H1 (cell line): ENCODE results near the gene CTNND2. TPM values are rescaled to one million over a fixed set of nuclear protein-coding genes. Genes with fewer than 3 reads are reported as not detected.

Experiments
- CTCF ChIA-PET: fragments of 300-600 bp; sonication (Branson Sonifier 250); formaldehyde crosslinking; loops from one replicate; lab custom pipeline; 2021; ENCODE audit not compliant: partially characterized antibody; lab: Charles Lee
- POLR2A ChIA-PET: fragments of 300-600 bp; sonication (Branson Sonifier 250); formaldehyde crosslinking; loops from one replicate; lab custom pipeline; 2021; ENCODE audit warnings: inconsistent platforms; ENCODE audit not compliant: partially characterized antibody; lab: Charles Lee
- DNase-seq, 2 experiments: peaks; one replicate each; pipeline versions ENCODE4 v3.0.0 to v3.0.0-alpha.2; 2010 to 2022; ENCODE audit warnings: low spot score in 2 of 2, low read depth in 1 of 2, mixed read lengths in 1 of 2
- FAIRE-seq: peaks from 2 replicates; lab custom pipeline; 2011; peaks lifted over from hg19 to GRCh38; lab: Jason Lieb, UNC
- H2AFZ ChIP-seq: 2 replicates; pipeline ENCODE4 v1.8.1; 2012; ENCODE audit warnings: low read length, inconsistent platforms
- H2AK5ac ChIP-seq: 2 replicates; pipeline ENCODE4 v1.6.1; 2013; ENCODE audit warnings: low read depth, low read length
- H2BK120ac ChIP-seq: replicated peaks from 2 replicates; pipeline ENCODE3; 2013; ENCODE audit warnings: low read depth, low read length, inconsistent platforms
- H2BK12ac ChIP-seq: 2 replicates; pipeline ENCODE4 v1.6.1; 2013; ENCODE audit warnings: low read depth, low read length
- H2BK15ac ChIP-seq: 2 replicates; pipeline ENCODE4 v1.6.1; 2013; ENCODE audit warnings: low read length
- H2BK20ac ChIP-seq: 2 replicates; pipeline ENCODE4 v1.6.1; 2013; ENCODE audit warnings: low read length
- H2BK5ac ChIP-seq: 2 replicates; pipeline ENCODE4 v1.6.1; 2013; ENCODE audit warnings: low read depth, low read length
- H3K14ac ChIP-seq: 2 replicates; pipeline ENCODE4 v1.6.1; 2013; ENCODE audit warnings: inconsistent platforms; ENCODE audit not compliant: insufficient read length
- H3K18ac ChIP-seq: 2 replicates; pipeline ENCODE4 v1.6.1; 2013; ENCODE audit warnings: low read length; ENCODE audit errors: extremely low read depth
- H3K23ac ChIP-seq: 2 replicates; pipeline ENCODE4 v1.6.1; 2013; ENCODE audit warnings: inconsistent platforms; ENCODE audit not compliant: insufficient read length
- H3K23me2 ChIP-seq: 2 replicates; pipeline ENCODE4 v1.6.1; 2013; ENCODE audit warnings: low read depth, low read length
- H3K27ac ChIP-seq: 2 replicates; pipeline ENCODE4 v1.6.1; 2011; ENCODE audit warnings: low read depth, low read length, inconsistent platforms
- H3K27me3 ChIP-seq, 4 experiments: replicated peaks in 1 of 4; 1 replicate in 1 of 4; 2 replicates in 3 of 4; pipeline versions ENCODE4 v1.6.1 to v1.8.1; 2011 to 2013; ENCODE audit warnings: low read length in 3 of 4, mild to moderate bottlenecking in 3 of 4, inconsistent platforms in 2 of 4, mixed read lengths in 2 of 4, moderate library complexity in 1 of 4; ENCODE audit not compliant: control insufficient read depth in 3 of 4, insufficient read depth in 3 of 4; ENCODE audit errors: extremely low read depth in 1 of 4
- H3K36me3 ChIP-seq, 4 experiments: 2 replicates each; pipeline versions ENCODE4 v1.6.1 to v1.8.1; 2011 to 2013; ENCODE audit warnings: mild to moderate bottlenecking in 4 of 4, low read length in 3 of 4, moderate library complexity in 2 of 4, control low read depth in 1 of 4, inconsistent platforms in 1 of 4; ENCODE audit not compliant: insufficient read depth in 4 of 4, control insufficient read depth in 2 of 4
- H3K4ac ChIP-seq: replicated peaks from 2 replicates; pipeline ENCODE3; 2013; ENCODE audit warnings: low read length, low read depth, mixed read lengths, inconsistent platforms; ENCODE audit not compliant: insufficient read length
- H3K4me1 ChIP-seq, 4 experiments: replicated peaks in 1 of 4; 1 replicate in 1 of 4; 2 replicates in 3 of 4; pipeline versions ENCODE4 v1.6.1 to v1.8.1; 2011 to 2013; ENCODE audit warnings: low read length in 3 of 4, inconsistent platforms in 2 of 4, mixed read lengths in 1 of 4; ENCODE audit not compliant: insufficient read depth in 4 of 4, control insufficient read depth in 3 of 4
- H3K4me2 ChIP-seq, 2 experiments: 2 replicates each; pipeline versions ENCODE4 v1.6.1 to v1.8.1; 2011 to 2013; ENCODE audit warnings: low read depth in 2 of 2, low read length in 2 of 2, control low read depth in 1 of 2, inconsistent platforms in 1 of 2, mild to moderate bottlenecking in 1 of 2; ENCODE audit not compliant: insufficient read depth in 1 of 2
- H3K4me3 ChIP-seq, 4 experiments: fragments of 200-600, 300-600 bp in 1 of 4; sonication (generic), shearing (Covaris generic), sonication (Bioruptor Twin) in 1 of 4; 2 replicates each; pipeline versions ENCODE4 v1.5.1 to v1.8.1; 2011 to 2016; ENCODE audit warnings: low read length in 4 of 4, low read depth in 3 of 4, control low read depth in 2 of 4, inconsistent platforms in 2 of 4, mild to moderate bottlenecking in 2 of 4, mixed read lengths in 1 of 4, moderate library complexity in 1 of 4; ENCODE audit not compliant: insufficient read depth in 2 of 4; ENCODE audit errors: extremely low read depth in 1 of 4
- H3K56ac ChIP-seq: replicated peaks from 2 replicates; pipeline ENCODE3; 2013; ENCODE audit warnings: low read depth, mild to moderate bottlenecking, mixed read lengths, low read length, inconsistent platforms; ENCODE audit not compliant: insufficient read length
- H3K79me1 ChIP-seq: 2 replicates; pipeline ENCODE4 v1.6.1; 2013; ENCODE audit warnings: low read depth, low read length, control low read depth
- H3K79me2 ChIP-seq, 2 experiments: 2 replicates each; pipeline versions ENCODE4 v1.6.1 to v1.8.1; 2012 to 2013; ENCODE audit warnings: low read length in 2 of 2, mild to moderate bottlenecking in 2 of 2, inconsistent platforms in 1 of 2; ENCODE audit not compliant: insufficient read depth in 2 of 2, control insufficient read depth in 1 of 2
- H3K9ac ChIP-seq, 4 experiments: replicated peaks in 1 of 4; 1 replicate in 1 of 4; 2 replicates in 3 of 4; pipeline versions ENCODE4 v1.6.1 to v1.8.1; 2011 to 2013; ENCODE audit warnings: low read depth in 3 of 4, low read length in 3 of 4, control low read depth in 2 of 4, mild to moderate bottlenecking in 2 of 4, moderate library complexity in 2 of 4, inconsistent platforms in 1 of 4; ENCODE audit errors: extremely low read depth in 1 of 4
- H3K9me3 ChIP-seq, 2 experiments: 2 replicates each; pipeline versions ENCODE4 v1.6.1 to v1.8.1; 2012 to 2013; ENCODE audit warnings: mild to moderate bottlenecking in 2 of 2, moderate library complexity in 2 of 2, control low read depth in 1 of 2, inconsistent platforms in 1 of 2, low read depth in 1 of 2, low read length in 1 of 2, mixed read lengths in 1 of 2; ENCODE audit not compliant: insufficient read depth in 2 of 2
- H4K20me1 ChIP-seq, 2 experiments: replicated peaks in 1 of 2; 2 replicates each; pipeline versions ENCODE3 to v1.8.1; 2011 to 2013; ENCODE audit warnings: inconsistent platforms in 2 of 2, low read length in 2 of 2, mild to moderate bottlenecking in 1 of 2; ENCODE audit not compliant: insufficient read depth in 2 of 2, control insufficient read depth in 1 of 2
- H4K5ac ChIP-seq: 2 replicates; pipeline ENCODE4 v1.6.1; 2013; ENCODE audit warnings: low read length, low read depth, mixed read lengths, inconsistent platforms; ENCODE audit not compliant: insufficient read length
- H4K8ac ChIP-seq: 2 replicates; pipeline ENCODE4 v1.8.0; 2013; ENCODE audit warnings: mild to moderate bottlenecking, moderate library complexity, low read length, inconsistent platforms; ENCODE audit not compliant: insufficient read depth; ENCODE audit errors: extremely low read depth
- H4K91ac ChIP-seq: replicated peaks from 2 replicates; pipeline ENCODE3; 2013; ENCODE audit warnings: low read length, mixed read lengths, inconsistent platforms; ENCODE audit not compliant: insufficient read length
- TAF1 ChIP-seq: IDR thresholded peaks from 2 replicates; pipeline ENCODE4 v1.6.1; 2011; ENCODE audit warnings: mild to moderate bottlenecking, low read depth, low read length
- WGBS, 2 experiments: shearing (Covaris generic) in 1 of 2; methylation state at CpG; one replicate each; pipeline versions ENCODE4 v1.1.6 to v1.1.7; 2013 to 2015; ENCODE audit warnings: low lambda C conversion rate in 2 of 2, mixed read lengths in 2 of 2, inconsistent platforms in 1 of 2, low coverage in 1 of 2, missing lambda C conversion rate in 1 of 2; ENCODE audit not compliant: insufficient replicate concordance in 2 of 2, insufficient coverage in 1 of 2, insufficient read length in 1 of 2; ENCODE audit errors: extremely low coverage in 1 of 2, missing lambda C conversion rate in 1 of 2; 5-methylcytosine and 5-hydroxymethylcytosine counted together
- polyA plus RNA-seq, 7 experiments: library from polyadenylated mRNA; depleted of rRNA in 3 of 7; stranded (reverse) in 5 of 7; unstranded in 2 of 7; fragments of >200 nt in 5 of 7; fragments of 200-250 nt in 2 of 7; gene quantifications; 1 replicate in 5 of 7; 2 replicates in 1 of 7; 4 replicates in 1 of 7; pipeline versions ENCODE4 v1.2.1 to v1.2.3, GENCODE V29; 2011 to 2013; ENCODE audit warnings: missing spikeins in 2 of 7, mixed read lengths in 2 of 7
- total RNA-seq: library from RNA; stranded (reverse); fragmentation: NEBNext Ultra II Directional; extraction: Animal tissue kit (Norgen Biotek cat#: 25700); gene quantifications from 2 replicates; pipeline ENCODE4 v1.2.1, GENCODE V29; 2021

CTNND2 gene
- total and polyA plus RNA-seq, 2 of the 8 experiments (the other 6 are each of a cell fraction or from before 2014, with no cell fraction given) = 7.4 to 14.2 TPM

DNA sequence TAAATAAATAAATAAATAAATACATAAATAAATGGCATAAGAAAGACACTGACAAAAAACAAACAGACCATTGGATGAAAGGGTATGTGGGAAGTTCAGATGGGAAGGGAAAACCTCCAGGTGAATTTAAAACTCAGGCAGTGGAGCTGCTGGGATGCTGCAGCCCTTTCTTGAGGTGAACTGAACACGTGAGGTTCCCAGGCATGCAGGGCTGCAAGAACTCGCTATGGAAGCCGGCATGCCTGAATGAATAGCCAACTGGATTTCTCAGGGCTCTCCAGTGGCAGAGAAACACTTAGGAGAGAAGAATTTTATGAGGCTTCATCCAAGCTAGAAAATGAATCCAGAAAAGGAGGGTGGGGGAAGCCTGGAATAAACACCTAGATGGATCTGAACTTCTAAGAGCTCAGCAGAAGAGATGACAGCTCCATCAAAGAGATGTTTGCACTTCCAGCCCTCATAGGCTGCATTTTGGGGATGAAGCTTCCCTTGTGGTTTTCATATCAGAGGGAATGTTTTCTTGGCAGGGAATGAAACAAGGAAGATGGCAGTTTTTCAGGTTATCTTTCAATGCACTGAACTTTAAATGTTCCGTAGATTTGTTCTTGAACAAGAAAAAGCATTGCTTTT is 919.0 kb downstream of the CTNND2 start:
- no peak overlapping the region for H3K56ac ChIP-seq
- H2BK12ac ChIP-seq = no peak overlapping the region
- no peak overlapping the region for H2BK20ac ChIP-seq
- H3K18ac ChIP-seq = no peak overlapping the region
- no peaks in the 10 kb centered on the region for H3K36me3 ChIP-seq
- no peak overlapping the region for H3K9ac ChIP-seq
- H3K9me3 ChIP-seq = no peaks in the 10 kb centered on the region
- no peaks in the 10 kb centered on the region for H3K79me2 ChIP-seq
- DNase-seq (no peak), FAIRE-seq (no peak)
- no peak overlapping the region for H2AFZ ChIP-seq
- H4K5ac ChIP-seq = no peak overlapping the region
- H3K4me2 ChIP-seq = no peak overlapping the region
- POLR2A ChIA-PET = interaction anchor here (0.6 kb wide), 1 partner anchor 220 kb away, joined by 3 read pairs; no protein-coding TSS in a partner anchor
- H4K91ac ChIP-seq = no peak overlapping the region
- H3K79me1 ChIP-seq = no peaks in the 10 kb centered on the region
- H2BK5ac ChIP-seq = no peak overlapping the region
- H3K23me2 ChIP-seq = no peaks in the 10 kb centered on the region
- H2BK15ac ChIP-seq = no peak overlapping the region
- no peak overlapping the region for H2BK120ac ChIP-seq
- no peak overlapping the region for H2AK5ac ChIP-seq
- no peak overlapping the region for H4K8ac ChIP-seq
- H3K27me3 ChIP-seq = no peaks in the 10 kb centered on the region
- H3K4ac ChIP-seq = no peak overlapping the region
- H3K27ac ChIP-seq = no peak overlapping the region
- H3K4me1 ChIP-seq = peaks cover 0 to 7% (median 0%) of the 10 kb centered on the region in 4 experiments; a peak in 3 of 7 replicates
- no peak overlapping the region for H3K4me3 ChIP-seq
- CTCF ChIA-PET = interaction anchor here (0.5 to 1.9 kb wide), 9 partner anchors 9 to 877 kb away, joined by 3 to 5 read pairs (median 4); no protein-coding TSS in a partner anchor
- H3K23ac ChIP-seq = no peak overlapping the region
- no peak overlapping the region for H3K14ac ChIP-seq
- 89% methylated on average over 4 of the region's 4 CpGs; no CpG with 5 or more reads in 1 of the 2 experiments for WGBS, 2 experiments
- H4K20me1 ChIP-seq = no peaks in the 10 kb centered on the region
- no peak for TF ChIP-seq TAF1
